Nucleus accumbens (tissue), 56 donors: ENCODE data around the gene ANKRD11.
"Not testable (repeated sequence)": the region's sequence is repeated elsewhere in the genome, so short reads cannot be mapped to it uniquely, and the experiment has no call there.

Experiments used
- DNase-seq, 56 donors: peaks; one replicate each; lab custom pipeline; 2025; lab: John Stamatoyannopoulos, UW

The ANKRD11 gene

DNA sequence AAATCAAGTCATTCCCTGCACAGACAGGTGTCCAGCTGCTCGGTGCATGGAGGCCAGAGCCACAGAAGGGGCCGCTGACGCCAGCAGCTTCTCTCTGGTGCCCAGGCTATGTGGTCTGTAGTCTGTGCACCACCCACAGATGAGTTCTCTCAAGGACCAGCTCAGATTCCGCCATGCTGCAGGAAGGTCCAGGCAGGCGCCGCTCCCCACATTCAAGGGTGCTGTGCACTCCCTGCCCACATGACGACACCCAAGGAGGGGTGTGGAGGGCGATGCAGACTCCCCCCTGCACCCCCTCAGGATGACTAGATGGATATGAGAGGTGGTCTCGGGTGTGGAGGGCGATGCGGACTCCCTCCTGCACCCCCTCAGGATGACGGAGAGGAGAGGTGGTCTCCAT lies 119.0 kb downstream of the ANKRD11 start:
- no peak for DNase-seq

DNA sequence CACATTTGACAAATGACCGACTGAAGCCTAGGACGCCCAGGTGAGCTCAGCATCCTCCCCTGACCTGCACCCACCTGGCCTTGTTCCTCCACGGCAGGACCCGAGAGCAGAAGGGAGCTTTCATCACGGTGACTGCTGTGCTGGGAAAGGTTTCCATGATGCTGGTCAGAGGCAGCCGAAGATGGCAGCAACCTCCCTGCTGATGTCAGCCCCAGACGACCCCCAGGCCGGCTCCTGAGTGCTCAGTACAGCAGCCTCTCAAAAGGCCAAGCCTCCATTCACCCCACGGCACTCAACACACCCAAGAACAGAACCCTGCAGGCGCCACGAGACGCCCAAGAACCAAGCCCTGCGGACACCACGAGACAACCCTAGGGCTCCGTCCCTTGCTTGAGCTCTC lies 119.8 kb downstream of the ANKRD11 start:
- no peak for DNase-seq

- DNase-seq = no peak
These were observed 120.3 kb downstream of the ANKRD11 start for GRCh38 chr16:89370081-89370511.

GRCh38 chr16:89369266-89369895 lies 121.0 kb downstream of the ANKRD11 start:
- peak in 3 of 56 donors; percentile 19 to 26 (median 26) for DNase-seq

- no peak for DNase-seq
These were observed 121.6 kb downstream of the ANKRD11 start for GRCh38 chr16:89368604-89369249.

DNA sequence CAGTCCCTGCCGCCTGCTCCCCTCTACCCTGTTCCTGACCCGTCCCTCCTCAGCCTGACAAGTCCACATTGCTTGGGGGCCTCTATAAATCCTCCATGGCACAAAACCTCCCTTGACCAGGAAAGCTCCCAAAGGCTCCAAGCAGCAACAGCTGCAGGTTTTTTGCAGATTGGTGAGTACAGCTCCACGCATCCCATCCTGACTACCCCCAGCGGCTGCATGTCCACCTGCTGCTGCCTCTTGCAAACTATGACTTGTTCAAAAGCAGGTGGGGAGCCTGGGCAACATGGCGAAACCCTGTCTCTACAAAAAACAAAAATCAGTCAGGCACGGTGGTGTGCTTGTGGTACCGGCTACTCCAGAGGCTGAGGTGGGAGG lies 122.8 kb downstream of the ANKRD11 start:
- DNase-seq = no peak

DNA sequence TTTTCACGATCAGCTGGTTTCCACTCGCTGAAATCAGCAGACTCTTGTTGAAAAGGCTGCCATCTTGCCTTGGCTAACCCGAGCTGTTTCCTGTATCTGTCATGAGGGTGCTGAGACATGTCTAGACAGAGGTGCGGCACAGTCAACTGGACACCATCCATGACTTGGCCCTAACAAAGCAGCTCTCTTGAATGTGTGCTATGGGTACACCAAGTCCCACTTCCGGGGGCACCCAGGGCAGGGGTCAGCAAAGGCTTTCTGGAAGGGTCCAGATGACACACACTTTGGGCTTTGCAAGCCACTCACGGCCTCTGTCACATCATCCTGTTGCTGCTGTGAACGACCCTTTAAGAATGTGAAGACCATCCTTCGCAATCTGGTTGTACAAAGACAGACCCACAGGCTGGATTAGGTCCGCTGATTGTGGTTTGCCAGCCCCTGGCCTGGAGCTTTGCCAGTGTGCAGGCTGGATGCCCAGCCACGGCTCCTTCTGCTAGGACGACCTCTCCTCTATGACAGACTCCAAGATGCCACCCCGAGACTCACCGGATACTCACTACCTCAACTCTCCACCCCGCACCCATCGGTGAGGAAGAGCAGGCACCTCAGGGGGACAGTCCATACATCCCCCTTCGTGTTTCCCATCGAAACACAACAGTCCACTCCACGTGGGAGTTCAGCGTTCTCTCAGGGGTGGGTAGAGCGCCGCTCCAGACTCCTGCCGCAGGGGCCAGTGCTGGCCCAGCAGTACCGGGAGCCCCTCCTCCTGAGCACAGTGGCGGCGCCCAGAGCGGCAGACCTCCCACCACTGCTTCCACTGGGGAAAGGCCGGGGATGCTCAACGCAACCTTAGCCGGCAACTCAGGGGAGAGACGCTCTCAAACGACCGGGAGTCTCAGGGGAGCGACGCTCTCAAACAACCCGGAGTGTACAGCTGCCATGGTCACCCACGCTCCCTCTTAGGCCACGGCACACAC lies 123.5 kb downstream of the ANKRD11 start:
- peak in 2 of 56 donors; percentile 14 to 36 for DNase-seq

GRCh38 chr16:89365996-89366395 lies 124.4 kb downstream of the ANKRD11 start:
- no peak for DNase-seq

DNA sequence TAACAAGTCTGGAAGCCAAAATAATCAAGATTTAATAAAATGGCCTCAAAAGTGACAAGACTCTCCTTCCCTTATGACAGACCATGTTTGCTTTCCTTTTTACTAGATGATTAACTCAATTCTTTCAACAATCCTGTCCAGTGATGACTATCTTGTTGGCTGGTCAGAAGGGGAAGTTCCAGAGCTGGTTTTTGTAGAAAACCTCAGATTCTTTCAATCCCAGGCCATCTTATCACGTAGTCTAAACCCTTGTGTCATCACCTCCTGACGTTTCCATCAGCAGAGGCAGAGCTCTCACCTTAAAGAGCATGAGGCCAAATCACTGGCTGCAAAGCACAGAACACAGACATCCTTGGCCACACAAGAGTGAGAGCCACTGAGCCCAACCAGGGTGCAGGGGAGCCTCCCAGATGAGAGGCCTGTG lies 125.3 kb downstream of the ANKRD11 start:
- DNase-seq = no peak

GRCh38 chr16:89364606-89365005 lies 125.8 kb downstream of the ANKRD11 start:
- no peak for DNase-seq

GRCh38 chr16:89363621-89364393 lies 126.6 kb downstream of the ANKRD11 start:
- no peak for DNase-seq

GRCh38 chr16:89362540-89363223 lies 127.7 kb downstream of the ANKRD11 start:
- DNase-seq = not testable (repeated sequence)

- DNase-seq = peak in 18 of 56 donors; percentile 13 to 58 (median 30)
These were observed 128.4 kb downstream of the ANKRD11 start for GRCh38 chr16:89361751-89362539.

GRCh38 chr16:89360760-89361435 lies 129.5 kb downstream of the ANKRD11 start:
- no peak for DNase-seq

DNA sequence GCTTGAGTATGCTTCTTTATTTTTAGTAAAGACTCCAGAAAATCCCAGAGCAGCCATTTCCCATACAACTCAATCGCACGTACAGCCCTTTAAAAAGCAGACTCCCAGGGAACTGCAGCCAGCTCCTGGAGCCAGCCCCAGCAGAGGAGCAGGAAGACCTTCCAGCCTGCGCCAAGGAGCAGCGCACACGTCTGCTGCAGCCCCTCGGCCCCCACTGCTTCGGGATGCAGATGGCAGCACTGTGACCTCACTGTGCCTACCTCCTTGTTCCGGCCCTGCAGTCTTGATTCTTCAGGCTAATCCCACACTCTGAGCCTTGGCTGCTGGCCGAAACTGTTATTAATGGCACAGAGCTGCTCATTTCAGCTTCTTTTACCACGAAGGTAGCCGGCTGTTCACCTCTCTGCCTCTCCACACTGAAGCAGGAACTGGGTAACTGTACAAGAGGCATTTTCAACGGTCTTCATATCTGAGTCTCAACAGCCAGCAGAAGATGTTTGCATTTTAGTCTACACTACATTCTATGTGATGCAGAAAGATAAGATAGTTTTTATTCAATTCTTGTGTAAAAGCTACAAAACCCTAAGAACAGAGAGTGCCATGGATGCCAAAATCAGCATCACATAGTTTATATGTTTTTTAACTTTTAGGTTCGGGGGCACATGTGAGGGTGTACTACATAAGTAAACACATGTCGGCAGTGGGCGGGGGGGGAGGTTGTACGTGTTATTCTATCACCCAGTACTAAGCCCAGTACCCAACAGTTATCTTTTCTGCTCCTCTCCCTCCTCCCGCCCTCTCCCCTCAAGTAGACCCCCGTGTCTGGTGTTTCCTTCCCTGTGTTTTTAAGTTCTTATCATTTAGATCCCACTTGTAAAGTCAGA lies 130.9 kb downstream of the ANKRD11 start:
- no peak for DNase-seq

- no peak for DNase-seq
These were observed 132.0 kb downstream of the ANKRD11 start for GRCh38 chr16:89358030-89359005.
